Hepatocyte (in vitro differentiated cells): ENCODE data around the gene CLEC16A. TPM values are rescaled to one million over a fixed set of nuclear protein-coding genes. Genes with fewer than 3 reads are reported as not detected.

Source experiments
- DNase-seq: peaks from one replicate; pipeline ENCODE4 v3.0.0-alpha.2; 2016; ENCODE audit warnings: low spot score
- H2AFZ ChIP-seq: fragments of 200-600 bp; sonication (generic); 2 replicates; pipeline ENCODE4 v1.6.0; 2016; ENCODE audit warnings: antibody characterized with exemption, mild to moderate bottlenecking
- H3K27ac ChIP-seq: fragments of 200-600 bp; sonication (generic); 2 replicates; pipeline ENCODE4 v1.5.1; 2016; ENCODE audit warnings: mild to moderate bottlenecking
- H3K27me3 ChIP-seq: fragments of 200-600 bp; sonication (generic); 2 replicates; pipeline ENCODE4 v1.6.1; 2016
- H3K36me3 ChIP-seq: fragments of 200-600 bp; sonication (generic); replicated peaks from 2 replicates; pipeline ENCODE4 v1.5.1; 2016; ENCODE audit warnings: low read depth; ENCODE audit not compliant: insufficient read depth
- H3K4me1 ChIP-seq: fragments of 200-600 bp; sonication (generic); 2 replicates; pipeline ENCODE4 v1.5.1; 2016; ENCODE audit warnings: mild to moderate bottlenecking, moderate library complexity; ENCODE audit not compliant: insufficient read depth
- H3K4me2 ChIP-seq: fragments of 200-600 bp; sonication (generic); 2 replicates; pipeline ENCODE4 v1.6.0; 2016
- H3K4me3 ChIP-seq: fragments of 200-600 bp; sonication (generic); 2 replicates; pipeline ENCODE4 v1.5.1; 2016; ENCODE audit warnings: mild to moderate bottlenecking
- H3K79me2 ChIP-seq: fragments of 200-600 bp; sonication (generic); 2 replicates; pipeline ENCODE4 v1.6.0; 2017; ENCODE audit warnings: mild to moderate bottlenecking
- H3K9me2 ChIP-seq: fragments of 200-600 bp; sonication (generic); replicated peaks from 2 replicates; pipeline ENCODE4 v1.6.0; 2017; ENCODE audit warnings: mild to moderate bottlenecking; ENCODE audit not compliant: insufficient read depth
- H3K9me3 ChIP-seq: fragments of 200-600 bp; sonication (generic); 2 replicates; pipeline ENCODE4 v1.5.1; 2016; ENCODE audit warnings: low read depth, mild to moderate bottlenecking
- H4K20me1 ChIP-seq: fragments of 200-600 bp; sonication (generic); 2 replicates; pipeline ENCODE4 v1.6.0; 2016; ENCODE audit warnings: mild to moderate bottlenecking; ENCODE audit not compliant: insufficient read depth, poor library complexity, severe bottlenecking
- EZH2 ChIP-seq: fragments of 200-600 bp; sonication (generic); IDR thresholded peaks from 2 replicates; pipeline ENCODE4 v1.6.1; 2016; ENCODE audit warnings: antibody characterized with exemption, mild to moderate bottlenecking, borderline replicate concordance
- EZH2phosphoT487 ChIP-seq: fragments of 200-600 bp; sonication (generic); IDR thresholded peaks from one replicate; pipeline ENCODE4 v1.6.1; 2018; ENCODE audit warnings: antibody characterized with exemption, mild to moderate bottlenecking, low read depth, moderate library complexity; ENCODE audit not compliant: unreplicated experiment, severe bottlenecking
- WGBS: methylation state at CpG from one replicate; pipeline ENCODE4 v1.1.6; 2016; ENCODE audit warnings: low lambda C conversion rate; ENCODE audit errors: missing lambda C conversion rate; 5-methylcytosine and 5-hydroxymethylcytosine counted together
- polyA plus RNA-seq: library from polyadenylated mRNA; unstranded; fragments of >200 nt; fragmentation: Nextera tagmentation; extraction: Ambion mirVana; gene quantifications from 2 replicates; pipeline ENCODE4 v1.2.1, GENCODE V29; 2016
- total RNA-seq: library from RNA; depleted of rRNA; stranded (reverse); fragments of >200 nt; gene quantifications from 2 replicates; pipeline ENCODE4 v1.2.3, GENCODE V29; 2014
- TF ChIP-seq, protein P1 (sequence below): fragments of 200-600 bp; sonication (generic); IDR thresholded peaks from 2 replicates; pipeline ENCODE4 v1.5.1; 2016; ENCODE audit warnings: antibody characterized with exemption, mild to moderate bottlenecking; ENCODE audit not compliant: poor library complexity

CLEC16A gene
- total and polyA plus RNA-seq, 2 experiments from 2014 or later: 22.3 to 22.6 TPM

DNA sequence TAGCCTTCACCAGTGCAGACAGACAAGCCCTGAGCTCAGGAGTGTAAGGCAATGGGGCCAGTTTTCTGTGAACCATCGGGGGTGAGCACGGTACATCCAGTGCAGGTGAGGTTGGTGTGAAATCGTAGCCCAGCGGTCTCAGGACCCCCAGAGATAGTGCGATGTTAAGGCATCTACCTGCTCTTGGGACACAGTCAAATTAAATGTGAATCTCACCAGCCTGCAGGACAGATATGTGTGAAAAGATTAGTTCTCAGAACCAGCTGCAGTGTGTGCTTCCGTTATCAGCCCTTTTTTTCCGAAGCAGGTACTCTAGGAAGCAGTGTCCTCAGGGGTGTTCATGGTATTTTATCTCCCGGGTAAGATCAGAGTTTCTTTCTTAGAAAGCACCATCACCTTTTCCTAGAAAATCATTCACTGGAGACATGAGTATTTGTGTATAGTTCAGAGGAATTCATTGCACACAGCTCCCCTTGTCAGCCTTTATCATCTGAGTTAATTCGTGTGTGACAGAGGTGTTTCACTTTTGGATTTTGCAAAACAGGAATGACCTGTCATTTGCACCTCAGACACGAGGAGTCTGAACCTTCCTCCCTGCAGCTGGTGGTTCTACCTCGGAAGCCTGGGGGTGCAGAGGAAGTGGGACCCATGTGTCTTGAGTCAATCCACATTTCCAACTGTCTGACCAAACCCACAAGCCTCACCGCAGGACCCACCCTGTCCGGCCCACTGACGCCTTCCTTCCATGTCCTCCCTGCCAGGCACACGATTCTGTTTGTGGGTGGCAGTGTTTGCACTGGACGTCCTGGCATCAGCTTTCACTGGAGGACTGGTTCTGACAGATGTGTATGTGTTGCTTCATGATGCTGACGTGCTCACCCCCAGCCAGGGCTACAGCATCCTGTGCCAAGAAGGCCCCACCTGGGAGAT is 107.8 kb downstream of the CLEC16A start:
- no peak overlapping the region for H3K27ac ChIP-seq

DNA sequence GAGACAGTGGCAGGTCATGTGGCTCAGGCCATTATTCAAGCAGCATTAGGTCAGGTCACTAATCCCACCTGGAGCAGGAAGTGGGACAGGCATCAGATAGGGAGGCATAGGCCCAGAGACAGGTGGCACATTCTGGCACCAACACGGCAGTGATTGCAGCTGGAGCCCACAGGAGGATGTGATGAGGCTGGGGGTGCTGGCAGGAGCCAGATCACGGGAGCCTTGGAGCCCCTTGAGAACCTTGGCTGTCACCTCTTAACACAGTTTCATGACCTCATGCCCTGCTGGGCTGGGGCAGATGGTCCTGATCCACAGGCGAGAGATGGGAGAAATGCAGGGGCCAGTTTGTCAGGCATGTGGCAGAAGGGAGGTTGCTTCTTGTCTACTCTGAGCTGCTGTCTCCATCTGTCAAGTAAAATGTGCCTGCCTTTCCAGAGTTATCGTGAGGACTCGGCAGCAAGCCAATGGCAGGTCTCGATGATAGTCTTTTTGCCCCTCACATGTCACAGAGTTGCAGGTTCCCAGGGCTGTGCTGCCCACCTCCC is 109.6 kb downstream of the CLEC16A start:
- H3K4me3 ChIP-seq: no peak overlapping the region
- H3K4me1 ChIP-seq: no peaks in the 10 kb centered on the region
- DNase-seq: no peak
- H3K79me2 ChIP-seq: no peaks in the 10 kb centered on the region
- H3K27me3 ChIP-seq: no peaks in the 10 kb centered on the region
- no peaks in the 10 kb centered on the region for H3K9me2 ChIP-seq
- no peak overlapping the region for H3K27ac ChIP-seq
- no peak overlapping the region for H2AFZ ChIP-seq
- TF ChIP-seq EZH2 (no peak), EZH2phosphoT487 (no peak)
- TF ChIP-seq, protein P1, sequence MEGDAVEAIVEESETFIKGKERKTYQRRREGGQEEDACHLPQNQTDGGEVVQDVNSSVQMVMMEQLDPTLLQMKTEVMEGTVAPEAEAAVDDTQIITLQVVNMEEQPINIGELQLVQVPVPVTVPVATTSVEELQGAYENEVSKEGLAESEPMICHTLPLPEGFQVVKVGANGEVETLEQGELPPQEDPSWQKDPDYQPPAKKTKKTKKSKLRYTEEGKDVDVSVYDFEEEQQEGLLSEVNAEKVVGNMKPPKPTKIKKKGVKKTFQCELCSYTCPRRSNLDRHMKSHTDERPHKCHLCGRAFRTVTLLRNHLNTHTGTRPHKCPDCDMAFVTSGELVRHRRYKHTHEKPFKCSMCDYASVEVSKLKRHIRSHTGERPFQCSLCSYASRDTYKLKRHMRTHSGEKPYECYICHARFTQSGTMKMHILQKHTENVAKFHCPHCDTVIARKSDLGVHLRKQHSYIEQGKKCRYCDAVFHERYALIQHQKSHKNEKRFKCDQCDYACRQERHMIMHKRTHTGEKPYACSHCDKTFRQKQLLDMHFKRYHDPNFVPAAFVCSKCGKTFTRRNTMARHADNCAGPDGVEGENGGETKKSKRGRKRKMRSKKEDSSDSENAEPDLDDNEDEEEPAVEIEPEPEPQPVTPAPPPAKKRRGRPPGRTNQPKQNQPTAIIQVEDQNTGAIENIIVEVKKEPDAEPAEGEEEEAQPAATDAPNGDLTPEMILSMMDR: no peak
- no peaks in the 10 kb centered on the region for H4K20me1 ChIP-seq
- H3K9me3 ChIP-seq: no peaks in the 10 kb centered on the region
- 88% methylated on average over 6 of the region's 6 CpGs for WGBS
- no peaks in the 10 kb centered on the region for H3K36me3 ChIP-seq
- no peak overlapping the region for H3K4me2 ChIP-seq

More for the DNA sequence above, 107.8 kb downstream of the CLEC16A start:
- Histone ChIP-seq H3K4me3 (no peak overlapping the region), H3K9me2 (no peaks in the 10 kb centered on the region), H4K20me1 (no peaks in the 10 kb centered on the region), H3K79me2 (no peaks in the 10 kb centered on the region), H3K4me1 (peaks cover 17% of the 10 kb centered on the region), H3K27me3 (no peaks in the 10 kb centered on the region), H3K4me2 (no peak overlapping the region), H3K9me3 (no peaks in the 10 kb centered on the region), H2AFZ (no peak overlapping the region), H3K36me3 (no peaks in the 10 kb centered on the region)
- TF ChIP-seq, protein P1: no peak
- TF ChIP-seq EZH2phosphoT487 (no peak), EZH2 (no peak)
- no peak for DNase-seq
- 84% methylated on average over 17 of the region's 17 CpGs for WGBS

DNA sequence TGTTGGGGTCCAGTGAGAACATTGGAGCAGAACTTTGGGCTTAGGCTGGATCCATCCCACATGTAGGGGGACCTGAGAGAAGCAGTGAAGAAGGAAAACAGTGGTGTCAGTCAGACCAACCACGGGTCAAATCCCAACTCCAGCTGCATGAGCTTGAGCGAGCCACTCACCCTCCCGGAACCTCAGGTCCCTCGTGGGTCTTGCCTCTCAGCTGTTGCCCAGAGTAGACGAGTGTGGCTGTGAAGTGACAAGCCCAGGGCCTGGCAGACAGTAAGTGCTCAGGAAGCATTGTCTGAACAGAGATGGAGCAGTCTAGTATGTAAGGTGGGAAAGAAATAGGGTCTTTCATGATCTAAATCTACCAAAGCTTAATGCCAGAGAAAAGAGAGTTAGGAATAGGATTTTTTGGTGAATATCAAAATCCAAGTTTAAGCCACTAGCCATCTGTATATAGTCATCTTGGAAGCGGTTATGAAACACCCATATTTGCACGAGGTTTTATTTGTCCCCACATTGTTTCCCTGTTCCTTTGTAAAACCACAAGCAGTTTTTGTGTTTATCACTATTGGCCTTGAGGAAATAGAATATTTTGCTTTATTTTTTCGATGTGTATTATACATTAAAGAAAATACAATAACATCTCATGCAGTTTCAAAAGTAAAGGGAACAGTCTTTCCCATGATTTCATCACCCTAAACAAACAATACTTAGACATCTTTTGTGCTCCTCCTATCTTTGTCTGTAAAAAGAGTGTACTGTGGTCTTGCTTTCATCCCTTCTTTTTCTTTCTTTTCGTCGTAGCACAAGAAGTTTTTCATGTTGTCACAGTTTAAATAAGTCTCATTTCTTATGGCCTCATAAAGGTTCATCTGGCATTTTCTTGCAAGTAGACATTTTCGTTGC is 112.0 kb downstream of the CLEC16A start:
- Histone ChIP-seq H3K4me2 (no peak overlapping the region), H3K27me3 (no peaks in the 10 kb centered on the region), H3K4me1 (no peaks in the 10 kb centered on the region), H3K27ac (no peak overlapping the region), H3K9me3 (no peaks in the 10 kb centered on the region), H3K4me3 (no peak overlapping the region), H2AFZ (no peak overlapping the region), H3K79me2 (no peaks in the 10 kb centered on the region), H3K36me3 (no peaks in the 10 kb centered on the region), H3K9me2 (no peaks in the 10 kb centered on the region), H4K20me1 (no peaks in the 10 kb centered on the region)
- no peak for TF ChIP-seq EZH2
- TF ChIP-seq, protein P1: no peak
- 78% methylated on average over 11 of the region's 11 CpGs for WGBS
- no peak for DNase-seq
